NB4 (cell line): ENCODE data around the gene NOTCH1.

Source experiments
- CTCF ChIP-seq: IDR thresholded peaks from one replicate; pipeline ENCODE4 v1.5.1; 2012; ENCODE audit warnings: low read depth, low read length
- MAX ChIP-seq: IDR thresholded peaks from 2 replicates; pipeline ENCODE4 v1.6.1; 2011; ENCODE audit warnings: low read depth, low read length
- POLR2A ChIP-seq: IDR thresholded peaks from 2 replicates; pipeline ENCODE4 v1.6.1; 2011; ENCODE audit warnings: mild to moderate bottlenecking; ENCODE audit not compliant: insufficient read length; ENCODE audit errors: extremely low read depth

- no peak for TF ChIP-seq CTCF
- no peak for TF ChIP-seq POLR2A
- no peak for TF ChIP-seq MAX
Observed at GRCh38 chr9:136528716-136529341, 17.0 kb downstream of the NOTCH1 start.
